Measurements from ENCODE around the gene PLPPR3. TPM values are rescaled to one million over a fixed set of nuclear protein-coding genes. Genes with fewer than 3 reads are reported as not detected.

The PLPPR3 gene
- total RNA-seq, 1 experiment from 2014 or later: 57.9 TPM

GRCh38 chr19:831407-832369, 9.9 kb upstream of the PLPPR3 start:
- no peak overlapping the region for H3K18ac ChIP-seq (ENCODE audit: insufficient read length, low read depth, low read length)
- H3K79me2 ChIP-seq (ENCODE audit: insufficient read depth, low read length): no peaks in the 10 kb centered on the region
- no peak for TF ChIP-seq CTCF (conservative IDR thresholded peaks at IDR 0.05)
- H2BK5ac ChIP-seq (ENCODE audit: insufficient read length, low read length): no peak overlapping the region
- Mint-ChIP-seq H3K27ac (no peak overlapping the region), H3K36me3 (ENCODE audit: insufficient read depth in 1 of 3, low read depth in 3 of 3) (no peaks in the 10 kb centered on the region), H3K9me3 (no peaks in the 10 kb centered on the region; a peak in 1 of 5 replicates), H3K27me3 (ENCODE audit: low read depth) (peaks cover 5% of the 10 kb centered on the region), H3K4me3 (no peak overlapping the region), H3K4me1 (0 out of 4 replicates have a peak, but pooled peaks cover 0 to 3% of the 10 kb centered on the region in 2 experiments)
- no peaks in the 10 kb centered on the region for H3K79me1 ChIP-seq (ENCODE audit: insufficient read depth, low read depth, low read length, poor library complexity, severe bottlenecking)
- H3K14ac ChIP-seq (ENCODE audit: insufficient read depth, low read length): no peak overlapping the region
- DNase-seq: no peak
- no peak overlapping the region for H3K9ac ChIP-seq (ENCODE audit: extremely low read depth, insufficient read length, low read length)
- no peak overlapping the region for H2BK20ac ChIP-seq (ENCODE audit: low read depth, low read length, poor library complexity, severe bottlenecking)
- no peak overlapping the region for H3K27ac ChIP-seq (ENCODE audit: insufficient read length, low read depth, low read length)
- no peak overlapping the region for H4K91ac ChIP-seq (ENCODE audit: insufficient read length, low read depth, low read length)
- H4K20me1 ChIP-seq (ENCODE audit: control insufficient read depth, insufficient read depth, insufficient read length): no peaks in the 10 kb centered on the region
- no peak overlapping the region for H3T11ph ChIP-seq (ENCODE audit: low read length)
- H2AK5ac ChIP-seq (ENCODE audit: insufficient read length, low read length): no peak overlapping the region
- no peak overlapping the region for H2AFZ ChIP-seq (ENCODE audit: low read length)
- H3K4me2 ChIP-seq (ENCODE audit: insufficient read depth, insufficient read length, low read length): no peak overlapping the region
- no peak overlapping the region for H4K5ac ChIP-seq (ENCODE audit: insufficient read length, low read depth, low read length)
- H3K4ac ChIP-seq (ENCODE audit: low read depth, low read length): no peak overlapping the region
- no peak overlapping the region for H2BK120ac ChIP-seq (ENCODE audit: low read depth, low read length, poor library complexity, severe bottlenecking)
- no peak overlapping the region for H2BK15ac ChIP-seq (ENCODE audit: low read depth, low read length)
- no peak overlapping the region for H3K23ac ChIP-seq (ENCODE audit: insufficient read length, low read depth, low read length)
- H3K56ac ChIP-seq (ENCODE audit: insufficient read length, low read depth, low read length): no peak overlapping the region
- WGBS (ENCODE audit: extremely low coverage, insufficient read length, low lambda C conversion rate): no CpG with 5 or more reads among the region's 38 CpGs
- H3K23me2 ChIP-seq (ENCODE audit: insufficient read length, low read depth, low read length, poor library complexity, severe bottlenecking): no peaks in the 10 kb centered on the region
- no peaks in the 10 kb centered on the region for H3K9me3 ChIP-seq (ENCODE audit: control insufficient read depth, low read depth, low read length)
- H3K4me1 ChIP-seq (ENCODE audit: insufficient read depth, low read length): no peaks in the 10 kb centered on the region
- H3K27me3 ChIP-seq (ENCODE audit: insufficient read depth, low read length): no peaks in the 10 kb centered on the region
- H2BK12ac ChIP-seq (ENCODE audit: insufficient read length, low read depth, low read length): no peak overlapping the region
- H4K8ac ChIP-seq (replicated peaks; ENCODE audit: insufficient read length, low read depth, low read length): no peak overlapping the region

All from H9 (cell line).